ENCODE results near the gene SMAD5. TPM values are rescaled to one million over a fixed set of nuclear protein-coding genes. Genes with fewer than 3 reads are reported as not detected.

The SMAD5 gene
- total RNA-seq, 1 donor from 2014 or later, result 40.1 TPM

- H3K4me3 ChIP-seq (ENCODE audit: low read depth, low read length), result no peak overlapping the region
- H3K27me3 ChIP-seq (ENCODE audit: control insufficient read depth, insufficient read depth, low read length), result peaks cover 7% of the 10 kb centered on the region
- TF ChIP-seq CTCF (IDR thresholded peaks at IDR 0.05; ENCODE audit: insufficient read depth, low read length, poor library complexity, severe bottlenecking), result no peak
- H3K36me3 ChIP-seq (ENCODE audit: control insufficient read depth, insufficient read depth, low read length), result no peaks in the 10 kb centered on the region
- no peak for DNase-seq (ENCODE audit: low read depth)
Measured at GRCh38 chr5:136205061-136205702, 72.5 kb downstream of the SMAD5 start.

DNA sequence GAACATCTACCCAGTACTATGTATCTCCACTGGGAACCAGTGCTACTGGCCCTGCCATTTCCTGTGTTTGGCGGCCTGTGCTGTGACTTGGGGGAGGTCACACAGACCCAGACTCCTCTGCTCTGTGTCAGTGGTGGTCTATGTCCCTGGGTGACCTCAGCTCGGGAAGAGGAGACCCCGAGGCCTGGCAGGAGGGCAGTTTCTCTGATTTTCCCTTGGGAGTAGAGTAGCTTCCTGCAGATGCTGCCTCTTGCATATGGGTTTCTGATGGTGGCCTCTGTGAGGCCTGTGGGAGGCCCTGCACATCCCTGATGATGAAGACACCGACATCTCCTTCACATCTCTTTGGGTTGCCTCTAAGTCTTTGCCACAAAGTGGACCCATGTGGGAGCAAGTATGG lies 73.3 kb downstream of the SMAD5 start:
- Histone ChIP-seq H3K36me3 (ENCODE audit: control insufficient read depth, insufficient read depth, low read length) (no peaks in the 10 kb centered on the region), H3K27me3 (ENCODE audit: control insufficient read depth, insufficient read depth, low read length) (peaks cover 3% of the 10 kb centered on the region), H3K4me3 (ENCODE audit: low read depth, low read length) (no peak overlapping the region)
- DNase-seq (ENCODE audit: low read depth), result no peak
- no peak for TF ChIP-seq CTCF (IDR thresholded peaks at IDR 0.05; ENCODE audit: insufficient read depth, low read length, poor library complexity, severe bottlenecking)

DNA sequence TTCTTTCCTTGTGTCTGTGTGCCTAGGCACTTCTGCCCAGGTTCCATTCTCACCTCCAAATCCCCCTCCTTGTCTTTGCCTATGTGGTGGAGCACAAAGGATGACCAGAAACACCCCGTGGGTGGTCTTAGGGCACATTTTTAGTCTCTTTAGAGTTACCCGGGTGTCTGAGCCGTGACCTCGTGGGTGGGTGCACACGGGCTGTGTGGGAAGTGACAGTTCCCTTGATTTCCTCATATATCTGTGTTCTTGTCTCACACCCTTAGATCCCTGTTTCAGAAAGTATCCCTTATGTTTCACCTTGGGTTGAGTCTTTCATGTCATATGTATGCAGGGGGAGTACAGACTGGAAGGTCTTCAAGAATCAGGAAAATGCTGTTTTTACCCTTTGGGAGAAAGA lies 73.7 kb downstream of the SMAD5 start:
- Histone ChIP-seq H3K4me3 (ENCODE audit: low read depth, low read length) (no peak overlapping the region), H3K36me3 (ENCODE audit: control insufficient read depth, insufficient read depth, low read length) (no peaks in the 10 kb centered on the region), H3K27me3 (ENCODE audit: control insufficient read depth, insufficient read depth, low read length) (peaks cover 3% of the 10 kb centered on the region)
- no peak for DNase-seq (ENCODE audit: low read depth)
- no peak for TF ChIP-seq CTCF (IDR thresholded peaks at IDR 0.05; ENCODE audit: insufficient read depth, low read length, poor library complexity, severe bottlenecking)

DNA sequence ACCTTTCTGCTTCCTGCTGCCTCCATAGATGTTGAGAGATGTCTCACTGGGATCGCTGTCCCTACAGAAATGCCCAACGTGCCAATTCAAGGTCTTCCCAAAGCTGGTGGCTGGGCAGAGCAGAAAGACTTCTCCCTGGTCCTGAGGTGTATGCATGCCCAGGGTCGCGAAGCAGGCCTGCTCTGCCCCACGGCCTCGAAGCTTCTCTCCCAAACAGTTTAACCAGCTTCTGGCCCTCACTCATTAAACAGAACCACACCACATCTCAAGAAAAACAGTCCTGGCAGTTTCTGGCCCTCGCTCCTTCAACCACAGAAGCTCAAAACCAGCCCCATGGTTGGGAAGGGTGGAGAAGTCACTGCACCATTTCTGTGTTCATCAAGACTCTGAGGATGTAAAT lies 75.0 kb downstream of the SMAD5 start:
- no peak overlapping the region for H3K4me3 ChIP-seq (ENCODE audit: low read depth, low read length)
- TF ChIP-seq CTCF (IDR thresholded peaks at IDR 0.05; ENCODE audit: insufficient read depth, low read length, poor library complexity, severe bottlenecking), result no peak
- no peak for DNase-seq (ENCODE audit: low read depth)
- no peaks in the 10 kb centered on the region for H3K36me3 ChIP-seq (ENCODE audit: control insufficient read depth, insufficient read depth, low read length)
- peaks cover 5% of the 10 kb centered on the region for H3K27me3 ChIP-seq (ENCODE audit: control insufficient read depth, insufficient read depth, low read length)

GRCh38 chr5:136208916-136209315 lies 76.3 kb downstream of the SMAD5 start:
- H3K36me3 ChIP-seq (ENCODE audit: control insufficient read depth, insufficient read depth, low read length), result no peaks in the 10 kb centered on the region
- no peak overlapping the region for H3K4me3 ChIP-seq (ENCODE audit: low read depth, low read length)
- peaks cover 11% of the 10 kb centered on the region for H3K27me3 ChIP-seq (ENCODE audit: control insufficient read depth, insufficient read depth, low read length)
- no peak for TF ChIP-seq CTCF (IDR thresholded peaks at IDR 0.05; ENCODE audit: insufficient read depth, low read length, poor library complexity, severe bottlenecking)
- DNase-seq (ENCODE audit: low read depth), result no peak

GRCh38 chr5:136209346-136209910 lies 76.8 kb downstream of the SMAD5 start:
- Histone ChIP-seq H3K4me3 (ENCODE audit: low read depth, low read length) (no peak overlapping the region), H3K36me3 (ENCODE audit: control insufficient read depth, insufficient read depth, low read length) (no peaks in the 10 kb centered on the region), H3K27me3 (ENCODE audit: control insufficient read depth, insufficient read depth, low read length) (peaks cover 11% of the 10 kb centered on the region)
- no peak for DNase-seq (ENCODE audit: low read depth)
- no peak for TF ChIP-seq CTCF (IDR thresholded peaks at IDR 0.05; ENCODE audit: insufficient read depth, low read length, poor library complexity, severe bottlenecking)
